Neural cell (in vitro differentiated cells): Measurements from ENCODE around the gene SH3RF3.

Experiments used
- CTCF ChIP-seq: fragments of 450-650 bp; IDR thresholded peaks from 2 replicates; pipeline ENCODE4 v1.5.1; 2014; ENCODE audit warnings: antibody characterized with exemption, mild to moderate bottlenecking, moderate library complexity; ENCODE audit not compliant: poor library complexity, severe bottlenecking
- EP300 ChIP-seq: fragments of 450-650 bp; conservative IDR thresholded peaks from 2 replicates; pipeline ENCODE4 v1.6.1; 2014; ENCODE audit warnings: antibody characterized with exemption, mild to moderate bottlenecking, moderate library complexity; ENCODE audit not compliant: poor library complexity, severe bottlenecking
- EZH2 ChIP-seq: fragments of 200-600, 300-800 bp; shearing (Covaris generic), sonication (generic); IDR thresholded peaks from 2 replicates; pipeline ENCODE4 v1.6.1; 2014; ENCODE audit warnings: antibody characterized with exemption, low read length, borderline replicate concordance, mild to moderate bottlenecking; ENCODE audit not compliant: insufficient read depth, poor library complexity, severe bottlenecking

- TF ChIP-seq CTCF (no peak), EP300 (no peak), EZH2 (no peak)
These were observed 290.3 kb downstream of the SH3RF3 start for GRCh38 chr2:109419171-109419756.
